ENCODE results near the gene PLXNA2.

The PLXNA2 gene

DNA sequence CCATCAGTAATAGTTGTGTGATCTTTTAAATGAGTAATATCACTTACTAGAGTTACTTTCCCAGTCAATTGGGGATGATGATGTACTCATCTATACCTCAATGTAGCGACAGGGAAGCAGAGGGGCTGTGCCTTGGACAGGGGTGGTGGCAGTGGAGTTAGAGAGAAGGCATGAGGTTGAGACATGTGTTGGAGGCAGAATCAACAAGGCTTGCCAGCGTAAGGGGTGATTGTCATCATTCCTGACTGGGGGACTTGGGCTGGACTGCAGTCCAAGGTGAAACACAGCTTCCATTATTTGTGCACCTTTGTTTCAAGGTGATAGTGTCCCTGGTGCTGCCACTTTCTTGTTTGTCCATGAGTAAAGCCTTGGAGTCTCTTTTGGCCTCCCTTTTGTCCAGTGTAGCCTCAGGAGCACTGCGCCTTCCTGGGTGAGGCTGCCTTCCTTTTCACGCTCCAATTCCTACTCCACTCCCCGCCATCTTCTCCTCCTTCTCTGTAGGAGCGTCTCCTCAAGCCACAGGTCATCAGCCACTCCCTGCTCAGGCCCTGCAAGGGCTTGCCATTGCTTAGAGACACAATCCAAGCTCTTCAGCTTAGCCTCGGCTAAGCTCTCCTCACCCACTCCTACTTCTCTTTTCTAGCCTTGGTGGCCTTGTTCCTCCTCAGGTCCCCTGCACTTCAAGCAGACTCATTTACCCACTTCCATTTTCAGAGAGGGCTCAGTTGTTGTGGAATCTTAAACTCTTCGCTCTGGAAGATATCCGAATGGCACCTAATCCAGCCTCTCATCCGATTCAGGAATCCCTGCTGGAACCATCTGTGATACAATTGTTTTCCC, 255.6 kb downstream of the PLXNA2 start:
- no peak for DNase-seq

DNA sequence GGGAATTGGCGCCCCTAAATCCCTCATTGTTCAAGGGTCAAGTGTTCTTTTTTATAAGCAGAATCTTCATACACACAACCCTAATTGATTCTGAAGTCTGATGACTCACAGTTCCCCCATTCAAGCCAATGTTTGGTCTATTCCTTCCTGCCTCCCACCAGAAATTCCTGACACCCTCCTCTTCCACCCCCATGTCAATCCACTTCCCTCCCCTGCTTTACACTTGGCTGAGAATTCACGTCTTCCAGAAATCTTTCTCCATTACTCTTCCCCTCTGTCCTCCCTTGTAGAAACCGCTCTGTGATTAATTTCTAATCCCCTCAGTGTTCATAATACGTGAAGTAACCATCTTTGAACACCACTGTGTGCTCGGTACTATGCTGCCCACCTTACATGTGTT, 257.0 kb downstream of the PLXNA2 start:
- no peak for DNase-seq

DNA sequence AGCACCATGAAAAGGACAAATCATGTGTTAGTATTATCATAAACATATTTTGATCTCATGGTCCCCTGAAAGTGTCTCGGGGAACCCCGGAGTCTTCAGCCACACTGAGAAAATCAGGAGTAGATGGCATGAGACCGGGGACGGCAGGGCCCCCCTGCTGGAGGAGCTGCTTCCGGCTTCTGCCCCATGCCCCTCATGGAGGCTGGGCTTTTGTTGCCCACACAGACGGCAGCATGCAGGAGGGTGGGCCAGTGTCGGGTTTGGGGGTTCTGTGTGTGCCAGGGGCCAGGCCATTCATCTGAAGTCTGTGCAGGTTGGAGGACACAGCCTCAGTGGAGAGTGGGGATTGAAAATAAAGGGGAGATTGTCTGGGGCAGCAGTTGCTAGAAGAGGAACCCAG, 258.2 kb downstream of the PLXNA2 start:
- no peak for DNase-seq

DNA sequence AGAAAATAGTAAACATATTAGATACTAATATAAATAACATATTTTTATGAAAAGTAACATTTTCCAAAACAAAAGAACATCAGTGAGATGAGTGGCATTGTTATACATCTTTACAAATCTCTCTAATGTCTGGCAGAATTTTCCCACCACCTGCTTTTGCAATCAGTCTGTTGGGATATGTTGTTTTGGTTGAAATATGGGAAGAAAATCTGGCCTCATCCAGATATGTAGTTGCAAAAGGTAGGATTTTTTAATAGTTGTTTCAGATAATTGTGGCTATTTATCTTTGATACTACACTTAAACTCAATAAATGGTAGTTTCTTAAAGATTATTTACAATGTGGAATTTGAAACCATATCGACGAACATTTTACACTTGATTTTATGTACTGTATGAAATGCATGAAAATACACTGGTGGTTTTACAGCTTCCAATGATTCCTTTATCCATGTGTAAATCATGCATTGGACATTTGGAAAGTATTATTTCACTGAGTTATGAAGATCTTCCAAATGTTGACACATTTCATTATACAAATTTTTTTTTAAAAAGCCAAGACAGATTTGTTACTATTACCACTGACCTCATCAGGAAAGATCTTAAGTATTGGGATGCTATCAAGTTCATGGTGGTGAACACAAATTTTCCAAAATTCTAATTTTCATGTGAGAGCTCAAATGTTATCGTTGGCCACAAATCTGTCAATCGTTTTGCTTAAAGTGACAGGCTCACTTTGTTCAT, 259.2 kb downstream of the PLXNA2 start:
- DNase-seq, result no peak

DNA sequence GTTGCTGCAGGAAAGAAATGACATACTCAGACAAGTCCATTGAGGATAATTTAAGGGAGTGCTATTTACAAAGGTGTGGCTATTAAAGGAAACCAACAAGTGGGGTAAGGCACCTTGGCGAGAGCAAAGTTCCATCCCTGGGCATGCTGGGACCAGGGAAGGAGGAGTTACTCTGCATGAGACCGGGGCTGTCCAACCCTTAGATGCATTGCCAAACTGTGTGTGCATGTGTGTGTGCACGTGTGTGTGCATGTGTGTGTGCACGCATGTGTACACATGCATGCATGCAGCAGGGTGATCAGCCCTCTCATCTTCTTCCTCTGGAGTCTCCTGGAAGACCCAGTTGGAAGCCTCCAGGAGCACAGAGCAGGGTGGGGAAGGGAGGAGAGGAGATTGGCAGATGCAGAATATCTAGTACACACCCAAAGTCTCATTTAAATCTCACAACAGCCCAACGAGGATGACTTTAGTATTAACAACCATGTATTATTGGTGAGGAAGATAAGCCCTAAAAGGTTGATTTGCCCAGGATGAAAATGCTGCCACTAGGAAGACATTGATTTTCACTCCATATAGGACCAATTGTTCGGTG, 261.0 kb downstream of the PLXNA2 start:
- DNase-seq, result no peak

DNA sequence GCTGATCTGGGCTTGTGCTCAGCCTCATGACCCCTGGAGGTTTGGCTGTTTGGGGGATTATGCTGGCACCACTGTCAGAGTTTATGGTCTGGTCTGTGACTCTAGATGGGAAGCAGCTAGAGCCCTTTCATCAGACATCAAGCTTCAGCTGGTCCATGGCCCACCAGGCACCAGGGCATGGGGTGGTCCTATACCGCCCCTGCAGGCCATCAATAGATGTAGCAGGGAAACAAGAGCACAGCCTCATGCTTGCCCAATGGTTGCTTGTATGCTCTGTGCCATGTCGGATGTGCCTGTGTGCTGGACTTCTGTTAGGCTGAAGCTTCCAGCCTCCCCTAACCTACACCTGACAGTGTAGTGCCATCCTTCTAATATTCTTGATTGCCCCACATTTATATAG, 262.2 kb downstream of the PLXNA2 start:
- DNase-seq, result no peak

DNA sequence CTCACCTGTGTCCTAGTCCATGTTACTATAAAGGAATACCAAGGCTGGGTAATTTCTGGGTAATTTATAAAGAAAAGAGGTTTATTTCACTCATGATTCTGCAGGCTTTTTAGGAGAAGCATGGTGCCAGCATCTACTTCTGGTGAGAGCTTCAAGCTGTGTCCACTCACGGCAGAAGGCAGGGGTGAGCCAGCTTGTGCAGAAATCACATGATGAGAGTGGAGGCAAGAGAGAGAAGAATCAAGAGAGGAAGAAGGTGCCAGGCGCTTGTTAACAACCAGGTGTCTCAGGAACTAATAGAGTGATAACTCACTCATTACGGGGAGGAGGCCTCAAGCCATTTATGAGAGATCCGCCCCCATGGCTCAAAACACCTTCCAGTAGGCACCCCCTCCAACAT, 265.7 kb downstream of the PLXNA2 start:
- no peak for DNase-seq

DNA sequence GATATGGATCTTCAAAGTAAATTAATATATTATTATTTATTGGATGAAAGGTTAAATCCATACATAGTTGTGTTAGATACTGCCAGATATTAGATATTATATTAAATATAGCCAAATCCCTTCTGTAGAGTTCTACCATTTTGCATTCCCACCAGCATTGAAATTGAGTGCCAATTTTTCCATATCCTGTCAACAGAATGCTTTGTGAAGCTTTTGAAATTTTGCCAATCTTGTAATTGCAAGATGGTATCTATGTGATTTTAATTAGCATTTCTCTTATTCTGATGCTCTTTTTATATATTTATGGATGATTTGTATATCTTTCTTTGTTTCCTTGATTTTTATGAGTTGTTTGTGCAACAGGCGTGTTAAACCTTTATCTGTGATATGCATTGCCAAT, 266.3 kb downstream of the PLXNA2 start:
- DNase-seq, result no peak

DNA sequence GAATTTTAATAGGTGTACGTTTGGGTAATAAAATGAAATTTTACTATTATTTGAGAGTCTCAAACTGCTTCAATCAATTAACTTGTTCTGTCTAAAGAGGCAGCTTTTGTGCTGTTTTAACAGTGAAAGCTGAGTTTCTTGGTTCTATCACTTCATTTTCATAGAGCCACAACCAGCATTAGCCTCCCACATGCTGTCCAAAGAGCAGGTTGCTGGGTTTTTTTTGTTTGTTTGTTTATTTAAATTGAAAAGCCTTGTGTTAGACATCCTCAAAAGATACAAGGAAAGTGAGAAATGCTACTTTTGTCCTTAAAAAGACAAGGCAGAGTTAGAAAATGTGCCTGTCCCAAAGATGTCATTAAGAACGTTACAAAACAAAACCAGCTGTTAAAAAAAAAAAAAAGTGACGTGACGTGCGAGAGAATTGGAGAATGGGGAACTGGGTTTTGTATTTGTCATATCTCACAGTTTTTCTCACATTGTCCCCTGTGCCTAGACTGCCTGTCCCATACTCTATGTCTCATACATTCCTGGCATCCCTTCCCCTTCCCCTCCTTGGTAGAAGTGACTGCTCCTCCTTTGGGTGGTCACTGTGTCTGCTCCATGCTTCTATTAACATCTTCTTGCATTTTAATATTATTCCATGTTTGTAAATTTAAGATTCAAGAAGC, 270.2 kb downstream of the PLXNA2 start:
- DNase-seq, result peak; percentile 21 to 41

DNA sequence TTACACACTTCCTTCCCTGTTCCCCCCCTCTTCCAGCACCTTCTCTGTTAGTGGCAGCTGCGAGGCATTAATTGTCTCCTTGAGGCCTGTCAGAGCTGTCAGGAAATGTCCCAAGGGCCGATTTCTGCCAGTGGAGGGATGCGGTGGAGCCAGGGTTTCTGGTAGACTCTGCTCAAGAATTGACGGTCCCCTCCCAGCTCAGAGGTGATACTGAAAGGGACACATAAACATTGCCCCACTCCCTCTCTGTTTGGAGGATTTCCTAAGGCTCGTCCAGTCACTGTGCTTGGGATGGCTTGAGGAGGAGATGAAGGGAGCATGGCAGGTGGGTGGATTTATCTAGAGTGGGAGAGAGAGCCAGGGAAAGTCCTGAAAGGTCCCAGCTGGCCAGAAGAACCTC, 271.8 kb downstream of the PLXNA2 start:
- DNase-seq, result no peak
